ENCODE results near the gene IL16.

Gene IL16

DNA sequence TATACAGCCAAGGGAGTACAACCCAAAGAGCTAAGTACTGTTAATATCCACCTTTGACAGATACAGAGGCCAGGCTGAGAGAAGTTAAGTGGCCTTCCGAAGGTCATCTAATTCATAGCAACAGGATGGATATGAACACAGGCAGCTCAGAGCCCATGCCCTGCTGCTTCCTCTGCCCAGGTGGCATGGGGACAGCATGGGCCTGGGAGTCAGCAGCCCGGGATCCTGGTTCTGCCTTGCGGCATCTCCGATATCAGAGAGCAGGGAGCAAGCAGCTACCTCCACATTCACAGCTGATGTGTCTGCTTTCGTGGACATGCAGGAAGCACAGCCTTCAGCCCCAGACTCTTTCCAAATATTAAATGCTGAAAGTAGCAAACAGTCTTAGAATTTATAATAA is 71.7 kb downstream of the IL16 start:
- TF ChIP-seq, protein P1, sequence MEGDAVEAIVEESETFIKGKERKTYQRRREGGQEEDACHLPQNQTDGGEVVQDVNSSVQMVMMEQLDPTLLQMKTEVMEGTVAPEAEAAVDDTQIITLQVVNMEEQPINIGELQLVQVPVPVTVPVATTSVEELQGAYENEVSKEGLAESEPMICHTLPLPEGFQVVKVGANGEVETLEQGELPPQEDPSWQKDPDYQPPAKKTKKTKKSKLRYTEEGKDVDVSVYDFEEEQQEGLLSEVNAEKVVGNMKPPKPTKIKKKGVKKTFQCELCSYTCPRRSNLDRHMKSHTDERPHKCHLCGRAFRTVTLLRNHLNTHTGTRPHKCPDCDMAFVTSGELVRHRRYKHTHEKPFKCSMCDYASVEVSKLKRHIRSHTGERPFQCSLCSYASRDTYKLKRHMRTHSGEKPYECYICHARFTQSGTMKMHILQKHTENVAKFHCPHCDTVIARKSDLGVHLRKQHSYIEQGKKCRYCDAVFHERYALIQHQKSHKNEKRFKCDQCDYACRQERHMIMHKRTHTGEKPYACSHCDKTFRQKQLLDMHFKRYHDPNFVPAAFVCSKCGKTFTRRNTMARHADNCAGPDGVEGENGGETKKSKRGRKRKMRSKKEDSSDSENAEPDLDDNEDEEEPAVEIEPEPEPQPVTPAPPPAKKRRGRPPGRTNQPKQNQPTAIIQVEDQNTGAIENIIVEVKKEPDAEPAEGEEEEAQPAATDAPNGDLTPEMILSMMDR (IDR thresholded peaks at IDR 0.05; ENCODE audit: insufficient read depth, missing control alignments): no peak
- DNase-seq (ENCODE audit: insufficient read length, low spot score) (no peak), FAIRE-seq (no peak)

DNA sequence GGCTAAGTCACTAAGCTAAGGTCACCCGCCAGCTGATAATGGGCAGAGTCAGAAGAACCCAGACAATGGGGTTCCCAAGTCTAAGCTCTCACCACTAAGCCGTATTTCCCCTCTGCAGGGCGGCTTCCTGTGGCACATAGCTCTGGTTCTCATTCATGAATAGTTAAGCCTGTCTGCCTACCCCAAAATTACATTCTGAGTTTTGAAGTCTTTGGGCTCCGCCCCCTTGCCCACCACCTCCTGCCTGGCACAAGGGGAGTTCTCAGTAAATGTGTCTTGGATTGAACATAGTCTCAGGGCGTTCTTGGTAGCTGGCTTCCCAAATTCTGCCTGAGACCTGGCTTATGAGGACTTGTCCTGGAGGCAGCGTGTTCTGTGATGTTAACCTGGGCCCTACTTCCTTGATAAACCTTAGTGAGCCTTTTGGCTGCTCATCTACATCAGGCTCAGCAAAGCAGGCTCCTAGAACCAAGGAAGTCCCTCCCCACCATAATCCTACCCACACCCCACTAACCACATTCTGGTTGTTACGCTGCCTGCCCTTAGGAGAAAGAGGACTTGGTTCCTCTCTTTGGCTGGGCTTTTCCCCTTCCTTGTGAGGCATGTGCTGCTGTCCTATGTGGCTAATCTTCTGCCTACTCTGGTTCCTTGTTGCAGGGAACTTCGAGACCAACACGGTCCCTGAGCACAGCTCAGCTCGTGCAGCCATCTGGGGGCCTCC is 72.4 kb downstream of the IL16 start:
- DNase-seq (ENCODE audit: insufficient read length, low spot score) (no peak), FAIRE-seq (no peak)
- TF ChIP-seq, protein P1 (IDR thresholded peaks at IDR 0.05; ENCODE audit: insufficient read depth, missing control alignments): no peak

DNA sequence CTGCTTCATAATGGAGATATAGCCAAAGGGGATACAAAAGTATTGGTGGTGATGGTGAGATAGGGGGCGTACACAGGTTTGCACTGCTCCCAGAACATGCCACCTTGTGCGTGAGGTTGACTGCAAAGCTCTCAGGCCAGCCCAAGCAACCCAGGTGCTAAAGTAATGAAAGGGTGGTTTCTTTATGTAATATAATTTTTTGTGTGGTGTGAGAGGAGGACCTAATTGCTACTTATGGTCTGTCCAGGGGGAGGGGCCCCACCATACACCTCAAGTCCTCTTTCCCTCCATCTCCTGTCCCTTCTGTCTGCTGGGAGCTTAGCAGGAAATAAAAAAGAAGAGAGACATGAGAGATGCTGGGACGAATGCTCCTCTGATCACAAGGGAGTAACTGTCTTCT is 73.5 kb downstream of the IL16 start:
- TF ChIP-seq, protein P1 (IDR thresholded peaks at IDR 0.05; ENCODE audit: insufficient read depth, missing control alignments): no peak
- no peak for FAIRE-seq

DNA sequence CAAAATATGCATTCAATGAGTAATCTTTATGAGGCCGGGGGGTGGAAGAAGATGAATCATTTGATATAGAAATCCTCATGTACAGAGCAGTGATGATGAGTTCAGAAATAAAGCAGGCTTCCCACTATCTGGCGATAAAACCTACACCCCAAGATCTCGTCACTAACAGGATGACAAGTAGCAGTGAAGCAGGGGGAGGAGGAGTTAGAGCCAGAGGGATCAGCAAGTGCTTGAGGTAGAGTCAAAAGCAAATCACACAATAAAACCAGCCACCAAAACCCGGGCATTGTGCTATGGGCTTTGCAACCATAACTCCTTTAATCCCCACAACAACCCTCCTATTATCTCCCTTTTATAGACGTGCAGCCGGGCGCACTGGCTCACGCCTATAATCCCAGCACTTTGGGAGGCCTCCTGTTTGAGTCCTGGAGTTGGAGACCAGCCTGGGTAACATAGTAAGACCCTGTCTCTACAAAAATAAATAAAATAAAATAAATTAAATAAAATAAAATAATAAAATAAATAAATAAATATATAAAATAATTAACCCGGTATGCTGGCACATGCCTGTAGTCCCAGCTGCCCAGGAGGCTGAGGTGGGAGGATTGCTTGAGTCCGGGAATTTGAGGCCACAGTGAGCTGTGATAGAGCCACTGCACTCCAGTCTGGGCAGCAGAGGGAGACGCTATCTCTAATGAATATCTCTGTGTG is 74.3 kb downstream of the IL16 start:
- no peak for FAIRE-seq

More for the DNA sequence above, 73.5 kb downstream of the IL16 start:
- no peak for DNase-seq (ENCODE audit: insufficient read length, low spot score)

DNA sequence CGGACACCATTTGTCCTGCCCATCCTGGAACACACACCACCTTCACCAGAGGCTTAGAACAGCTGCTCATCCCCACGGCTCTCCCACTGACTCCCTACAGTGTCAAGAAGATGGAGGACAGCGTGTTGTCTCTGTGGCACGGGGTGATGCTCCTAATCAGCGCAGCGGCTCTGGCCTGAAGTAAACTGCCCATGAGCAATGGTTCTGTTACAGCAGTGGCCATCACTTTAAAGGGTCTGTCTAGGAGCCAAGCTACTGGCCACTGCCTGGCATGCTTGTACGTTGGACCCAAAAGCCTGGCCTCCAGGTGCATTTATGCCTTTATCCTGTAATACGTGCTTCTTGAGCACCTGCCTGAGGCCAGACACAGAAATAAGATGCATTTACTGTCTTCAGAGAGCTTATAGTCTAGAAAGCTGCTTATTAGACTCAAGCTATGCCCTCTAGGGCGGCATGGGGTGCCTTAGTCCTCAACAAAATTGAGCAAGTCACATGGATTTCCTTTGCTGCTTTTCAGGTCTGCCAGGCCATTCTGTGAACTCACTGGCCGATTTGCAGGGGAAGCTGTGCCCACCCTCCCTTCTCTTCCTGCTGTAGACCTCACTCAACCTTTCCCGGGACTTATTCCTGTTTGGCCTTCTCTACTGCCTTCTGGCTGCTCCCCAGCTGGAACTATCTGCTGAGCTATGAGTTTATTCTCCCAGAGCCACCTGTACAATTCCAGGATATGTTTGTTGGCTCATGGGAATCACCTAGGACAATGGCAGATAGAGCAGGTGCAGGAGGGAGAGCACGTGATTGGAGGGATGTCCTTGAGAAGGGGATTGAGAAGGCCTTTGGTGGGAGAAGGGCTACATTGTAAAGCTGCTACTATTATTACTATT is 75.3 kb downstream of the IL16 start:
- DNase-seq (ENCODE audit: insufficient read length, low spot score) (no peak), FAIRE-seq (no peak)
- TF ChIP-seq, protein P1 (IDR thresholded peaks at IDR 0.05; ENCODE audit: insufficient read depth, missing control alignments): no peak

More for the DNA sequence above, 74.3 kb downstream of the IL16 start:
- DNase-seq (ENCODE audit: insufficient read length, low spot score): no peak
- TF ChIP-seq, protein P1 (IDR thresholded peaks at IDR 0.05; ENCODE audit: insufficient read depth, missing control alignments): no peak

DNA sequence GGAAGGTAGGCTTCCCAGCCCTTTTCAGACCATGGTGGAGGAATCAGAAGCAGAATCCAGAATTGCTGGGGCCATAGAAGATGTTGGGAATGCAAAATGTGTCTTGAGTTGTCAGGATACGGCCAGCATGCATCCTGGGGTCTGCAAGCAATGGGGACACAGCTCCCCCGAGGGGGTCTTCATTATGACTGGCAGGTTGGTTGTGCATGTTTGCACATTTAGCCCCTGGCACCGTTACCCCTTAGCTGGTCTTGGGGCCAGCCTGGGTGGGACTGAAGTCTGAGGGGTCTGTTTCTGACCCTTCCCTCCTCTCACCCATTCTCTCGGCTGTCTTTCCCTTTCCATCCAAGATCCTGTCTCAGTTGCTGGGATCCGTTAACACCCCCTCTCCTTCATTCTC is 76.5 kb downstream of the IL16 start:
- no peak for FAIRE-seq
- no peak for DNase-seq (ENCODE audit: insufficient read length, low spot score)
- TF ChIP-seq, protein P1 (IDR thresholded peaks at IDR 0.05; ENCODE audit: insufficient read depth, missing control alignments): no peak

All from D721Med (cell line).